Fibroblast of lung (primary cell): ENCODE measurements around the gene REC8. TPM values are rescaled to one million over a fixed set of nuclear protein-coding genes. Genes with fewer than 3 reads are reported as not detected.

Source experiments
- DNase-seq, 2 donors: peaks; one replicate each; pipeline versions ENCODE4 v3.0.0 to v3.0.0-alpha.2; 2010; ENCODE audit warnings: low read depth in 2 of 2
- H2AFZ ChIP-seq: 2 replicates; pipeline ENCODE4 v1.5.1; 2012; ENCODE audit warnings: low read length, control low read depth, inconsistent platforms
- H3K27ac ChIP-seq: 2 replicates; pipeline ENCODE4 v1.5.1; 2011; ENCODE audit warnings: low read length, control low read depth; ENCODE audit not compliant: insufficient read depth
- H3K27me3 ChIP-seq: 2 replicates; pipeline ENCODE4 v1.5.1; 2011; ENCODE audit warnings: mild to moderate bottlenecking, low read length; ENCODE audit not compliant: control insufficient read depth, insufficient read depth
- H3K36me3 ChIP-seq: 2 replicates; pipeline ENCODE4 v1.5.1; 2011; ENCODE audit warnings: low read length; ENCODE audit not compliant: control insufficient read depth, insufficient read depth
- H3K4me1 ChIP-seq: 2 replicates; pipeline ENCODE4 v1.5.1; 2011; ENCODE audit warnings: low read length; ENCODE audit not compliant: control insufficient read depth, insufficient read depth; ENCODE audit errors: extremely low read depth
- H3K4me2 ChIP-seq: 2 replicates; pipeline ENCODE4 v1.5.1; 2011; ENCODE audit warnings: low read length, control low read depth; ENCODE audit not compliant: insufficient read depth; ENCODE audit errors: extremely low read depth
- H3K4me3 ChIP-seq, 4 experiments: fragments of 200-600 bp in 1 of 4; sonication (generic) in 1 of 4; replicated peaks in 1 of 4; 2 replicates each; pipeline ENCODE4 v1.5.1; 2011 to 2016; ENCODE audit warnings: low read length in 4 of 4, low read depth in 3 of 4, mild to moderate bottlenecking in 3 of 4, control low read depth in 2 of 4, inconsistent platforms in 1 of 4, mixed read lengths in 1 of 4; ENCODE audit not compliant: insufficient read depth in 1 of 4; ENCODE audit errors: control extremely low read depth in 1 of 4
- H3K79me2 ChIP-seq: 2 replicates; pipeline ENCODE4 v1.5.1; 2012; ENCODE audit warnings: mild to moderate bottlenecking, low read length, inconsistent platforms; ENCODE audit not compliant: control insufficient read depth, insufficient read depth
- H3K9ac ChIP-seq: 2 replicates; pipeline ENCODE4 v1.5.1; 2011; ENCODE audit warnings: mild to moderate bottlenecking, low read length, control low read depth; ENCODE audit not compliant: insufficient read depth
- H3K9me3 ChIP-seq: 2 replicates; pipeline ENCODE4 v1.5.1; 2012; ENCODE audit warnings: low read depth, low read length; ENCODE audit not compliant: control insufficient read depth, insufficient read depth
- H4K20me1 ChIP-seq: 2 replicates; pipeline ENCODE4 v1.5.1; 2011; ENCODE audit warnings: low read length; ENCODE audit not compliant: control insufficient read depth, insufficient read depth; ENCODE audit errors: extremely low read depth
- CTCF ChIP-seq, 2 donors: IDR thresholded peaks in 1 of 2; conservative IDR thresholded peaks in 1 of 2; 1 replicate in 1 of 2; 2 replicates in 1 of 2; pipeline ENCODE4 v1.5.1; 2011 to 2012; ENCODE audit warnings: low read length in 2 of 2, control low read depth in 1 of 2, inconsistent platforms in 1 of 2, low read depth in 1 of 2, mild to moderate bottlenecking in 1 of 2
- EZH2 ChIP-seq: IDR thresholded peaks from 2 replicates; pipeline ENCODE4 v1.5.1; 2012; ENCODE audit warnings: low read length, control low read depth, mild to moderate bottlenecking; ENCODE audit errors: missing control alignments
- polyA plus RNA-seq, 2 donors: library from polyadenylated mRNA; depleted of rRNA in 1 of 2; stranded (reverse) in 1 of 2; unstranded in 1 of 2; fragments of >200 nt; gene quantifications; 2 replicates each; pipeline ENCODE4 v1.2.1, GENCODE V29; 2011 to 2012; ENCODE audit warnings: missing spikeins in 1 of 2
- total RNA-seq: library from RNA; depleted of rRNA; stranded (reverse); fragments of >200 nt; gene quantifications from 2 replicates; pipeline ENCODE4 v1.2.1, GENCODE V29; 2014

REC8 gene
- total and polyA plus RNA-seq, 2 donors (not counting 1 experiment from before 2014, with no cell fraction given), result 1.8 to 2.2 TPM

GRCh38 chr14:24143511-24143910 is 28.4 kb upstream of the REC8 start:
- Histone ChIP-seq H3K9ac (no peak overlapping the region), H3K4me3 (no peak overlapping the region), H3K27me3 (no peaks in the 10 kb centered on the region), H2AFZ (no peak overlapping the region), H3K27ac (no peak overlapping the region), H4K20me1 (no peaks in the 10 kb centered on the region), H3K4me2 (no peak overlapping the region), H3K36me3 (peaks cover 2% of the 10 kb centered on the region), H3K79me2 (peaks cover 44% of the 10 kb centered on the region), H3K9me3 (no peaks in the 10 kb centered on the region), H3K4me1 (peaks cover 10% of the 10 kb centered on the region)
- TF ChIP-seq EZH2, result no peak
- no peak for TF ChIP-seq CTCF (conservative IDR thresholded peaks at IDR 0.05 in 1 of 2, IDR thresholded peaks at IDR 0.05 in 1 of 2; ENCODE audit: low read depth in 1 of 2, low read length in 2 of 2)
- DNase-seq, result peak in 1 of 2 donors; percentile 9

DNA sequence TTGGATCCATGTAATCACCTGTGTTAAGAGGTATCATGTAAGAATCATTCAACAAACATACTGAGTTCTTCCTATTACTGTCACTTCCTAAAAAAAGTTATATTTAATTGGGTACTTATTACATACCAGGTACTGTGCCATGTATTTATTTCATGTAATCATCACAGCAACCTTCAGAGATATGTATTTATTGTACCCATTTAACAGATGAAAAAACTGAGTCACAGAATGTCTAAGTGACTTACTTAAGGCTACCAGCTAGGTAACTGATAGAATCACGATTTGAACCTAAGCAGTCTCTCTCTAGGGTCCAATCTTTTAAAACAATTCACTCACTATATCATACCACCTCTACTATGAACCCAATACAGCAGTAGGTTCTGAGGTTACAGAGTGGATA is 27.4 kb upstream of the REC8 start:
- Histone ChIP-seq H3K79me2 (peaks cover 43% of the 10 kb centered on the region), H3K27ac (no peak overlapping the region), H3K4me1 (peaks cover 10% of the 10 kb centered on the region), H3K9ac (no peak overlapping the region), H3K4me3 (no peak overlapping the region), H3K27me3 (no peaks in the 10 kb centered on the region), H2AFZ (no peak overlapping the region), H3K36me3 (peaks cover 4% of the 10 kb centered on the region), H3K4me2 (no peak overlapping the region), H3K9me3 (no peaks in the 10 kb centered on the region), H4K20me1 (no peaks in the 10 kb centered on the region)
- TF ChIP-seq CTCF (conservative IDR thresholded peaks at IDR 0.05 in 1 of 2, IDR thresholded peaks at IDR 0.05 in 1 of 2; ENCODE audit: low read depth in 1 of 2, low read length in 2 of 2), result no peak
- no peak for TF ChIP-seq EZH2
- no peak for DNase-seq

DNA sequence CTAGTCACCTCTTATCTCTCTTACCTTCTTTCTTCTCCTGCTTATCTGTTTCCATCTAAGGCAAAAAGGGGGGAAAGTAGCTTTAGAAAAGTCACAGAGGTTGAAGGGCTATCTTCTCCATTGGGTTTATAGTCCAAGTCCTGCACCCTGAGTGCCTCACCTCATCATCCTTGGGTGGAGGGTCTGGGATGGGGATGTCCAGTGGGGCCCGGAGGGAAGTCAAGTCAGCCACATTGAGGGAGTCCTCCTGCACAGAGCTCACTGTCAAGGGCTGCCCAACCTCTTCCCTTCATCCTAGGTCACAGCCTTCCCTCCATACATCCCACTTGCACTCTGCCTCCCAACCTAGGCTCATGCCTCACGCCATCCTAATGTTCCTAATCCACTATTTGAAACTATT is 26.7 kb upstream of the REC8 start:
- H3K27ac ChIP-seq, result no peak overlapping the region
- H3K4me1 ChIP-seq, result peaks cover 10% of the 10 kb centered on the region
- no peak overlapping the region for H3K9ac ChIP-seq
- TF ChIP-seq EZH2 (no peak), CTCF (conservative IDR thresholded peaks at IDR 0.05 in 1 of 2, IDR thresholded peaks at IDR 0.05 in 1 of 2; ENCODE audit: low read depth in 1 of 2, low read length in 2 of 2) (no peak)
- no peak overlapping the region for H2AFZ ChIP-seq
- H4K20me1 ChIP-seq, result no peaks in the 10 kb centered on the region
- peak overlapping the region; percentile 87 to 98 (median 94) for H3K4me3 ChIP-seq
- no peak for DNase-seq
- no peaks in the 10 kb centered on the region for H3K9me3 ChIP-seq
- H3K27me3 ChIP-seq, result no peaks in the 10 kb centered on the region
- peaks cover 8% of the 10 kb centered on the region for H3K36me3 ChIP-seq
- peaks cover 37% of the 10 kb centered on the region for H3K79me2 ChIP-seq
- peak overlapping the region; percentile 81 for H3K4me2 ChIP-seq
